Urinary bladder (tissue), 4 donors: ENCODE measurements around the gene GBGT1. TPM values are rescaled to one million over a fixed set of nuclear protein-coding genes. Genes with fewer than 3 reads are reported as not detected.
A peak's percentile ranks its signal among the peaks of the same experiment; 100 is the strongest.

ENCODE experiments used
- DNase-seq: peaks from one replicate; pipeline ENCODE4 v3.0.0-alpha.2; 2015; ENCODE audit errors: extremely low spot score
- H3K27ac ChIP-seq: one replicate; pipeline ENCODE4 v1.5.1; 2013; ENCODE audit warnings: low read depth, mild to moderate bottlenecking, moderate library complexity
- H3K36me3 ChIP-seq: one replicate; pipeline ENCODE4 v1.6.1; 2013; ENCODE audit warnings: mild to moderate bottlenecking, moderate library complexity; ENCODE audit not compliant: insufficient read depth
- H3K4me1 ChIP-seq: one replicate; pipeline ENCODE4 v1.6.1; 2013; ENCODE audit warnings: mild to moderate bottlenecking, moderate library complexity; ENCODE audit not compliant: insufficient read depth
- H3K4me3 ChIP-seq: one replicate; pipeline ENCODE4 v1.5.1; 2013; ENCODE audit warnings: low read depth, low read length
- WGBS: extraction: QIAGEN DNeasy Blood & Tissue Kit; methylation state at CpG from one replicate; pipeline ENCODE4 v1.1.7; 2013; 5-methylcytosine and 5-hydroxymethylcytosine counted together
- polyA plus RNA-seq: library from polyadenylated mRNA; stranded (reverse); fragments of 200-250 nt; gene quantifications from one replicate; pipeline ENCODE4 v1.2.3, GENCODE V29; 2013
- total RNA-seq: library from RNA; depleted of rRNA; stranded (reverse); fragments of >200 nt; gene quantifications from one replicate; pipeline ENCODE4 v1.2.3, GENCODE V29; 2014
- donor health status: healthy with polysubstance abuse.
- donor health status: healthy.

GBGT1 gene
- total and polyA plus RNA-seq, 2 donors = 5.8 to 14.2 TPM

GRCh38 chr9:133127340-133127981, 36.3 kb downstream of the GBGT1 start:
- Histone ChIP-seq H3K27ac (peak overlapping the region; percentile 33), H3K4me1 (peaks cover 2% of the 10 kb centered on the region), H3K4me3 (no peak overlapping the region), H3K36me3 (no peaks in the 10 kb centered on the region)
- DNase-seq = no peak
- 85% methylated on average over 23 of the region's 23 CpGs for WGBS

GRCh38 chr9:133126697-133127339, 36.9 kb downstream of the GBGT1 start:
- Histone ChIP-seq H3K4me3 (no peak overlapping the region), H3K27ac (peak overlapping the region; percentile 48), H3K36me3 (no peaks in the 10 kb centered on the region), H3K4me1 (peaks cover 2% of the 10 kb centered on the region)
- WGBS = 77% methylated on average over 17 of the region's 17 CpGs
- no peak for DNase-seq

GRCh38 chr9:133125941-133126696, 37.6 kb downstream of the GBGT1 start:
- peaks cover 2% of the 10 kb centered on the region for H3K4me1 ChIP-seq
- H3K4me3 ChIP-seq = no peak overlapping the region
- WGBS = 34% methylated on average over 24 of the region's 24 CpGs
- H3K27ac ChIP-seq = peak overlapping the region; percentile 48
- no peaks in the 10 kb centered on the region for H3K36me3 ChIP-seq
- no peak for DNase-seq

- H3K4me1 ChIP-seq = peaks cover 2% of the 10 kb centered on the region
- WGBS = 83% methylated on average over 2 of the region's 2 CpGs
Measured at GRCh38 chr9:133124907-133125275, 38.8 kb downstream of the GBGT1 start.

GRCh38 chr9:133124123-133124906, 39.4 kb downstream of the GBGT1 start:
- DNase-seq = no peak
- H3K4me1 ChIP-seq = peaks cover 2% of the 10 kb centered on the region
- H3K4me3 ChIP-seq = no peak overlapping the region
- H3K27ac ChIP-seq = no peak overlapping the region
- 96% methylated on average over 8 of the region's 8 CpGs for WGBS
- no peaks in the 10 kb centered on the region for H3K36me3 ChIP-seq

More at GRCh38 chr9:133124907-133125275, 38.8 kb downstream of the GBGT1 start:
- no peak overlapping the region for H3K27ac ChIP-seq
- H3K4me3 ChIP-seq = no peak overlapping the region
- no peak for DNase-seq
- no peaks in the 10 kb centered on the region for H3K36me3 ChIP-seq

- Histone ChIP-seq H3K4me3 (no peak overlapping the region), H3K4me1 (peaks cover 2% of the 10 kb centered on the region), H3K36me3 (no peaks in the 10 kb centered on the region), H3K27ac (no peak overlapping the region)
- 29% methylated on average over 19 of the region's 19 CpGs for WGBS
- no peak for DNase-seq
Measured at GRCh38 chr9:133122935-133123611, 40.6 kb downstream of the GBGT1 start.

GRCh38 chr9:133122605-133122934, 41.1 kb downstream of the GBGT1 start:
- WGBS = 68% methylated on average over 4 of the region's 4 CpGs
- H3K27ac ChIP-seq = no peak overlapping the region

GRCh38 chr9:133121915-133122550, 41.7 kb downstream of the GBGT1 start:
- H3K4me1 ChIP-seq = peaks cover 2% of the 10 kb centered on the region
- no peak overlapping the region for H3K4me3 ChIP-seq
- no peaks in the 10 kb centered on the region for H3K36me3 ChIP-seq
- 90% methylated on average over 8 of the region's 8 CpGs for WGBS
- DNase-seq = no peak
- peak overlapping the region; percentile 82 for H3K27ac ChIP-seq

More at GRCh38 chr9:133122605-133122934, 41.1 kb downstream of the GBGT1 start:
- no peak for DNase-seq
- Histone ChIP-seq H3K36me3 (no peaks in the 10 kb centered on the region), H3K4me1 (peaks cover 2% of the 10 kb centered on the region), H3K4me3 (no peak overlapping the region)

GRCh38 chr9:133121198-133121914, 42.4 kb downstream of the GBGT1 start, which contains the start of gene RALGDS:
Gene RALGDS (minus strand): TSS chr9:133121240. CDS start chr9:133121154, 86 bp downstream.
- 8% methylated on average over 53 of the region's 53 CpGs for WGBS
- Histone ChIP-seq H3K27ac (peak within 1 kb of the TSS; percentile 82), H3K4me1 (peaks cover 2% of the 10 kb centered on the region), H3K4me3 (peak within 1 kb of the TSS; percentile 65), H3K36me3 (no peaks in the 10 kb centered on the region)
- peak; percentile 52 for DNase-seq

- no peaks in the 10 kb centered on the region for H3K36me3 ChIP-seq
- peak overlapping the region; percentile 65 for H3K4me3 ChIP-seq
- no peak for DNase-seq
- no peaks in the 10 kb centered on the region for H3K4me1 ChIP-seq
- WGBS = 1% methylated on average over 66 of the region's 66 CpGs
- peak overlapping the region; percentile 76 for H3K27ac ChIP-seq
Measured at GRCh38 chr9:133120501-133121197, 43.1 kb downstream of the GBGT1 start.

- peak; percentile 26 for DNase-seq
- Histone ChIP-seq H3K4me1 (no peaks in the 10 kb centered on the region), H3K36me3 (no peaks in the 10 kb centered on the region), H3K27ac (no peak overlapping the region), H3K4me3 (peak overlapping the region; percentile 65)
- WGBS = 20% methylated on average over 21 of the region's 21 CpGs
Measured at GRCh38 chr9:133119846-133120500, 43.7 kb downstream of the GBGT1 start.
